HG03558 (cell line): ENCODE measurements around the gene CDT1.
"Not testable (repeated sequence)": the region's sequence is repeated elsewhere in the genome, so short reads cannot be mapped to it uniquely, and the experiment has no call there.

Experiments
- ATAC-seq: cut with Tn5 transposase; IDR thresholded peaks from one replicate; pipeline ENCODE4 v1.9.1; 2021; ENCODE audit warnings: moderate number of reproducible peaks; ENCODE audit not compliant: unreplicated experiment; ENCODE audit errors: extremely low read depth

The CDT1 gene

GRCh38 chr16:88768071-88768783 lies 35.4 kb upstream of the CDT1 start:
- ATAC-seq, result no peak

- ATAC-seq, result no peak
These were observed 33.8 kb upstream of the CDT1 start for GRCh38 chr16:88769617-88770460.

GRCh38 chr16:88770461-88771293 lies 32.9 kb upstream of the CDT1 start:
- no peak for ATAC-seq

GRCh38 chr16:88771294-88771772 lies 32.3 kb upstream of the CDT1 start:
- ATAC-seq, result no peak

- not testable (repeated sequence) for ATAC-seq
These were observed 31.8 kb upstream of the CDT1 start for GRCh38 chr16:88771781-88772180.

GRCh38 chr16:88772871-88773811 lies 30.4 kb upstream of the CDT1 start:
- no peak for ATAC-seq

GRCh38 chr16:88773812-88774291 lies 29.7 kb upstream of the CDT1 start:
- ATAC-seq, result no peak

- ATAC-seq, result no peak
These were observed 28.8 kb upstream of the CDT1 start for GRCh38 chr16:88774544-88775393.

GRCh38 chr16:88775825-88776224 lies 27.8 kb upstream of the CDT1 start:
- ATAC-seq, result no peak

- ATAC-seq, result no peak
These were observed 25.9 kb upstream of the CDT1 start for GRCh38 chr16:88777471-88778270.

GRCh38 chr16:88778271-88778525 lies 25.4 kb upstream of the CDT1 start:
- no peak for ATAC-seq

GRCh38 chr16:88778541-88779065 lies 25.0 kb upstream of the CDT1 start:
- ATAC-seq, result no peak

GRCh38 chr16:88779406-88780141 lies 24.0 kb upstream of the CDT1 start:
- ATAC-seq, result no peak

GRCh38 chr16:88780142-88781062 lies 23.2 kb upstream of the CDT1 start:
- ATAC-seq, result no peak

GRCh38 chr16:88781140-88782077 lies 22.2 kb upstream of the CDT1 start:
- ATAC-seq, result no peak
